NCI-H146 (cell line): ENCODE results near the gene TMEM253.

ENCODE experiments used
- DNase-seq: peaks from one replicate; lab custom pipeline; 2025; lab: John Stamatoyannopoulos, UW

TMEM253 gene

GRCh38 chr14:21071225-21072030, 29.4 kb upstream of the TMEM253 start:
- DNase-seq = peak; percentile 86

- no peak for DNase-seq
Observed at GRCh38 chr14:21072031-21072473, 28.8 kb upstream of the TMEM253 start.

GRCh38 chr14:21072781-21073339, 28.0 kb upstream of the TMEM253 start:
- DNase-seq = no peak

GRCh38 chr14:21073921-21074320, 26.9 kb upstream of the TMEM253 start:
- no peak for DNase-seq

GRCh38 chr14:21074398-21075272, 26.2 kb upstream of the TMEM253 start:
- no peak for DNase-seq

GRCh38 chr14:21075719-21076437, 25.0 kb upstream of the TMEM253 start:
- DNase-seq = no peak

GRCh38 chr14:21077672-21078071, 23.2 kb upstream of the TMEM253 start:
- no peak for DNase-seq

GRCh38 chr14:21078287-21078686, 22.6 kb upstream of the TMEM253 start:
- no peak for DNase-seq

- DNase-seq = no peak
Observed at GRCh38 chr14:21078726-21079125, 22.1 kb upstream of the TMEM253 start.

- DNase-seq = no peak
Observed at GRCh38 chr14:21081521-21082142, 19.2 kb upstream of the TMEM253 start.

GRCh38 chr14:21083565-21084325, 17.1 kb upstream of the TMEM253 start:
- no peak for DNase-seq

- no peak for DNase-seq
Observed at GRCh38 chr14:21084396-21084795, 16.5 kb upstream of the TMEM253 start.

- DNase-seq = no peak
Observed at GRCh38 chr14:21084998-21085853, 15.6 kb upstream of the TMEM253 start.

GRCh38 chr14:21086908-21087293, 14.0 kb upstream of the TMEM253 start:
- DNase-seq = no peak

GRCh38 chr14:21087294-21088091, 13.4 kb upstream of the TMEM253 start:
- DNase-seq = peak; percentile 38

GRCh38 chr14:21088687-21089086, 12.2 kb upstream of the TMEM253 start:
- no peak for DNase-seq

GRCh38 chr14:21089271-21089670, 11.6 kb upstream of the TMEM253 start:
- DNase-seq = no peak

GRCh38 chr14:21089877-21090193, 11.0 kb upstream of the TMEM253 start:
- no peak for DNase-seq
